Activated CD4-positive, alpha-beta T cell treated with anti-CD3 and anti-CD28 coated beads, Interleukin-10, Interleukin-2, amounts not matched to agents 100 ng/mL and 50 ng/mL, durations not matched to agents 16 hours and 8 hours (primary cell): ENCODE results near the gene IL15.
"Not testable (repeated sequence)": the region's sequence is repeated elsewhere in the genome, so short reads cannot be mapped to it uniquely, and the experiment has no call there.

ENCODE experiments used
- DNase-seq: peaks from one replicate; pipeline ENCODE4 v3.0.0-alpha.2; 2020

The IL15 gene

DNA sequence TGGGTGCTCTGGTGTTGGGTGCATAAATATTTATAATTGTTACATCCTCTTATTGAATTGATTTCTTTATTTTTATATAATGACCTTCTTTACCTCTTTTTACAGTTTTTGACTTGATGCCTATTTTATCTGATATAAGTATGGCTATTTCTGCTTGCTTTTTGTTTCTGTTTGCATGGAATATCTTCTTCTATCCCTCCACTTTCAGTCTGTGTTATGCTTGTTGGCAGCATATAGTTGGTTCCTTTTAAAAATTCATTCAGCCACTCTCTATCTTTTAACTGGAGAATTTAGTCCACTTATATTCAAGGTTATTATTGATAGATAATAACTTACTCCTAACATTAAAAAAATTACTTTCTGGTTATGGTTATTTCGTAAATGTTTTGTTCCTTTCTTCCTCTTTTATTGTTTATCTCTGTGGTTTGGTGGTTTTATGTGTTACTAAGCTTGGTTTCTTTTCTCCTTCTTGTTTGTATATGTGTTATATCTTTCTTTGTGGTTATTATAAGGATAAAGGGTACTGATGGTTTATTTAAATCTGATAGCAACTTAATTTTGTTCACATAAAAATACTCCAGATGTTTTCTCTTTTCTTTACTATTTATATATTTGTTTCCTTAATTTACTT, 69.5 kb downstream of the IL15 start:
- no peak for DNase-seq

DNA sequence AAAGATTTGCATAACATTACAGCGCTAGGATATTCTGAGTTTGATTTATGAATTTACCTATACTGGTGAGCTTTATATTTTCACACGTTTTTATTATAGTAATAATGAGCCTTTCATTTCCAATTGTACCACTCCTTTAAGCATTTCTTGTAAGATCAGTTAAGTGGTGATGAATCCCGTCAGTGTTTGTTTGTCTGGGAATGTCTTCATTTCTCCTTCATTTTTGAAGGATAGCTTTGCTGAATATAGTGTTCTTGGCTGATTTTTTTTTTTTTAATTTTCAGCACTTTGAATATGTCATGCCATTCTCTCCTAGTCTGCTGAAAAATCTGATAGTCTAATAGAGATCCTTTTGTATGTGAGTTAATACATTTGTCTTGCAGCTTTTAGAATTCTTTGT, 70.1 kb downstream of the IL15 start:
- no peak for DNase-seq

DNA sequence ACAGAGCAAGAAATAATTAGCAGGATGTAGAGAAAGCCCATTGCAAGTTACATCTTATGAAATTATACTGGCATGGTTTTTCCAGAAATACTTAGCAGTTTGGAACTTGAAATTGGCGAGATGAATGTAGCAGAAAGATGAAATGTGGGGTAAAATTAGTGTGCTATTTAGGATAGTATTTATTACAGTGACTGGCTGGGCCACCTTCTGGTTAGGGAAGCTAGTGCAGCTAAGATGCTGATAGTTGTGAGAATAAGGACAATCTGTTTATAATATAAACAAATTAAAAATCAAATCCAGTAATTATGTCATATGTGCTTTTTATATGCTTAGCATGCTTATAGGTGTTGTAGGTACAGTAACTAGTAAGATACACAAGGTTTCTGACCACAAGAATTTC, 74.8 kb downstream of the IL15 start:
- DNase-seq, result no peak

GRCh38 chr4:141713185-141713584, 76.8 kb downstream of the IL15 start:
- DNase-seq, result no peak

- DNase-seq, result no peak
Observed at GRCh38 chr4:141713771-141714445, 77.5 kb downstream of the IL15 start.

- no peak for DNase-seq
Observed at GRCh38 chr4:141719585-141719984, 83.2 kb downstream of the IL15 start.

GRCh38 chr4:141721174-141721573, 84.8 kb downstream of the IL15 start:
- DNase-seq, result no peak

DNA sequence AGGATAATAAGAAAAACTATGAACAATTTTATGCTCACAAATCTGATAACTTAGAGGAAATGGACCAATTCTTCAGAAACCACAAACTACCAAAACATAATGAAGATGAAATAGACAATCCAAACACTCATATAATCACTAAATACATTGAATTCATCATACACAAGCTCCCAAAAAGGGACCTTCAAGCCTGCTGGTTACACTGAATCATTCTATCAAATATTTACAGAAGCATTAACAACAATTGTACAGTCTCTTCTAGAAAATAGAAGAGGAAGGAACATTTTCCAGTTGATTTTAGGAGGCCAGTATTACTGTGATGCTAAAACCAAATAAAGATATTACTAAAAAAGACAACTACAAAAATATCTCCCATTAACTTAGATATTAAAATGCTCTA, 88.3 kb downstream of the IL15 start:
- no peak for DNase-seq

- no peak for DNase-seq
Observed at GRCh38 chr4:141727420-141727819, 91.0 kb downstream of the IL15 start.

- DNase-seq, result no peak
Observed at GRCh38 chr4:141730805-141731204, 94.4 kb downstream of the IL15 start.

- no peak for DNase-seq
Observed at GRCh38 chr4:141731481-141731880, 95.1 kb downstream of the IL15 start.

- DNase-seq, result no peak
Observed at GRCh38 chr4:141739636-141740035, 103.3 kb downstream of the IL15 start.

DNA sequence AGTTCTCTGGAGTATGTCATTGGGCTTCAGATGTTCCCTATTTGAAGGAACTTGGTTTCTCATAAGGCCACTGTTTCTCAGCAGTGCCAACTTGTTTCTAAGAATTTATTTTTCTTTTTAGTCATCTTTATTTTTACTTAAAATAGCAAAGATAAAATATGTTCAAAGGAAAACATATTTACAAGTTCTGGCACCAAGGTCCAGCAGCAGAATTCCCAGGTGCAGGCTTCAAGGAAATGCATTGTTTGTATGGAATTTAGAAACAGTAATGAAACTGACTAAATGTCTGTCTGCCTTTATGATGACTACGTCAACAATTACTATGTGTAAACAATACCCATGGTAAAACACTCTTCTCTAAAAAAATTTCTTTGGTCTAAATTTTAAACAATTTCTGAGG, 109.6 kb downstream of the IL15 start:
- DNase-seq, result no peak

DNA sequence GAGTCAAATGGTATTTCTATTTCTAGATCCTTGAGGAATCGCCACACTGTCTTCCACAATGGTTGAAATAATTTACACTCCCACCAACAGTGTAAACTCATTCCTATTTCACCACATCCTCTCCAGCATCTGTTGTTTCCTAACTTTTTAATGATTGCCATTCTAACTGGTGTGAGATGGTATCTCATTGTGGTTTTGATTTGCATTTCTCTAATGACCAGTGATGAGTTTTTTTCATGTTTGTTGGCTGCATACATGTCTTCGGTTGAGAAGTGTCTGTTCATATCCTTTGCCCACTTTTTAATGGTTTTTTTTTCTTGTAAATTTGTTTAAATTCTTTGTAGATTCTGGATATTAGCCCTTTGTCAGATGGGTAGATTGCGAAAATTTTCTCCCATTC, 115.4 kb downstream of the IL15 start:
- not testable (repeated sequence) for DNase-seq

DNA sequence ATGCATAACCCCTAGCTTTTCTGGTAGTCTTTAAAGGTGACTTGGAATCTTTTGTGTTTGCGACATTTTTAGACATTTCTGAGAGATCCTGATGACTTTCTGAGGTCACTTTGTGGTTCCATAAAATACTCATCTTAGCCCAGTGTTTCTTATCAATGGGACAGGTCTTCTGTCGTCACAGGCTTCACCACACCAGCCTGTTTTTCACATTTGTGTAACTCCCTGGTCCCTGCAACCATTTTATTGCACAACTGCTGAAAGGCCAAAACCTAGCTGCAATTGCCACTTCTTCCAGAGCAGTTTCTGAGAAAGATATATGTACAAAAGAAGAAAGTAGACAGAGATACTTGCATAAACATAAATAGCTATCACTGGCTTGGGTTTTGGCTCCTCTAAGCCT, 120.9 kb downstream of the IL15 start:
- peak; percentile 4 for DNase-seq

DNA sequence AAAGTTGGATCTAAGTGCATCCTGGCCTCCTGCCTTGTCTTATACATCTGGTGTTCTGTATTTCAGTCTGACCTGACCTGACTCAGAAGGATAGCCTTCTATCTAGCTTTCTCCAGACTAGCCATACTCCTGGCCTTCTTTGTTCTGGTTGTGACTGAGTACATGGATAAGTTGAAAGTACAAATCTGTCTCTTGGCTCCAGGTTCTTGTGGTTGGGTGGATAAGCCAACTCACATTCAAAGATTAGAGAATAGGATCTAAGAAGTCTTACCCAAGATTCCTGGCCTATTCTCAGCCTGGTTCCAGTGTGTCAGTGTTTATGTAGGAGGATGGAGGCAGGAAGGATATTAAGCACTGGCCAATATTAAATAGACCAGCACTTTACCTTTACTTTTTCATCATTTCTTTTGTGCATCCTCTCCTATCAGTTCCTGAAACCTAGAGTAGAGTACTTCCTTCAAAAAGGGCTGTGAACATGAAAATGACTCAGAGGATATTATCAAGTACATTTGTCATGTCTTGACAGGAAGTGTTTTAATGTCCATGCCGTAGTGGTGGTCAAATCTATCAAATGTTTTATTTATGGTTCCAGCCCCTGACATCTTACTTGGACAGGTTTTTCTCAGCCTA, 123.5 kb downstream of the IL15 start:
- DNase-seq, result no peak

DNA sequence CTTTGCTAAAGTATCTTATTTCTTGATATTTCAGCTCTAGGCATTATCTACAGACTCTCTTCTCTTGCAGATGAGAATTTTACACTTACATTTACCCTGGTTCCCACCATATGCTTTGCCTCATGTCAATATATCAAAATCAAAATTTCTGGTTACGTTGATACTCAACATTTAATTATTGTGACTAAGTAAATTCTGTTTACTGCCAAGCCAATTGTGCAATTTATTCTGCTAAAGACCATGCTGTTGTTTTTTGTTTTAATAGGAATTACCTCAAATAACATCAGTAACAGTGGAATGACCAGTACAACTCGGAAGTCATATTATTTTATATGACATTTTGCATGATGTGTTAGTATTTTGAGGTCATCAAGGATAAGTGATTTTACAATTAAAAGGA, 125.5 kb downstream of the IL15 start:
- DNase-seq, result no peak

DNA sequence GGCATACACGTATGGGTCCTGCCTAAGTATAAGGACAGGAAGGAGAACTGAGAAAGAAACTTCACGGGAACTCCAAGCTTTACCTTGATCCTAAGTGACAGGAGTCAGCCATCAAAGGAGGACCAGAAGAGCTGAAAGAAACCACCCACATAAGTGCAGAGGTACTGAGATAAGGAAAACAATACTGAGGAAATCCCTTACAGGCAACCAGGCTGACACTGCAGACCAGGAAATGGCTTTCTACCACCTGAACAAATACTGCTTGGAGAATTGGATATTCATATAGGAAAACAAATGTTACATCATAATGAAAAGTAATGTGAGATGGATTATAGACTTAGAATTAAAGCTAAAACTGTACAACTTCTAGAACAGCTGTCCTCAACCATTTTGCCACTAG, 127.0 kb downstream of the IL15 start:
- DNase-seq, result no peak

GRCh38 chr4:141768954-141769353, 132.6 kb downstream of the IL15 start:
- DNase-seq, result no peak

- DNase-seq, result peak; percentile 41
Observed at GRCh38 chr4:141771889-141772830, 135.8 kb downstream of the IL15 start.

DNA sequence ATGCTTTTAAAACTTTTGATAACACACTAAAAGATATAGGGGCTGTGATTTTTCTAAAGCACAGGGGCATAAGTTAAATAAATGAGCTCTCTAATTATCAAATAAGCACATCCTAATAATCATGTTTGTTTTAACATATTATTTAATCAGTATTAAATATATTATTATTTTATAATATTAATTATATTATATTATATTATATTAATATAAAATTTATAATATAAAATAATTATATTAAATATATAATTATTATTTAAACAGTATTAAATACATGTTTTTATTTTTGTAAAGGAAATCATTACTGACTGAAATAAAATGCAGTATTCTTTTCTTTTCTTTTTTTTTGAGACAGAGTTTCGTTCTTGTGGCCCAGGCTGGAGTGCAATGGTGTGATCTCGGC, 136.5 kb downstream of the IL15 start:
- no peak for DNase-seq

GRCh38 chr4:141782205-141782604, 145.8 kb downstream of the IL15 start:
- DNase-seq, result no peak
